Measurements from ENCODE around the gene RERE. TPM values are rescaled to one million over a fixed set of nuclear protein-coding genes. Genes with fewer than 3 reads are reported as not detected.

RERE gene
- total RNA-seq, 2 donors from 2014 or later: 74.5 to 128 TPM

GRCh38 chr1:8685463-8685862 lies 132.0 kb downstream of the RERE start:
- no peak for DNase-seq
- no peak overlapping the region for H3K27ac ChIP-seq
- no peak for ATAC-seq
- 80 to 86% methylated on average over 8 of the region's 8 CpGs for WGBS, 2 donors
- no peaks in the 10 kb centered on the region for H3K9me3 ChIP-seq
- peaks cover 30% of the 10 kb centered on the region for H3K4me1 ChIP-seq
- no peak for TF ChIP-seq POLR2A (IDR thresholded peaks at IDR 0.05)
- no peak for TF ChIP-seq CTCF (IDR thresholded peaks at IDR 0.05)
- no peak overlapping the region for H3K4me3 ChIP-seq
- H3K36me3 ChIP-seq (replicated peaks in 1 of 2; ENCODE audit: insufficient read depth in 1 of 2, low read depth in 2 of 2): no peaks in the 10 kb centered on the region
- no peaks in the 10 kb centered on the region for H3K27me3 ChIP-seq
- intact Hi-C loops (cut with DNase I): no loop called here

- no peak for DNase-seq
- no peaks in the 10 kb centered on the region for H3K27me3 ChIP-seq
- no peaks in the 10 kb centered on the region for H3K9me3 ChIP-seq
- no peak overlapping the region for H3K4me3 ChIP-seq
- no peak for ATAC-seq
- peaks cover 39% of the 10 kb centered on the region for H3K4me1 ChIP-seq
- 100% methylated on average over 1 of the region's 1 CpG for WGBS, 2 donors
- TF ChIP-seq CTCF (IDR thresholded peaks at IDR 0.05): no peak
- TF ChIP-seq POLR2A (IDR thresholded peaks at IDR 0.05): no peak
- H3K27ac ChIP-seq: no peak overlapping the region
- H3K36me3 ChIP-seq (replicated peaks in 1 of 2; ENCODE audit: insufficient read depth in 1 of 2, low read depth in 2 of 2): no peaks in the 10 kb centered on the region
- intact Hi-C loops (cut with DNase I): no loop called here
These were observed 132.8 kb downstream of the RERE start for GRCh38 chr1:8684590-8684989.

- no peak for TF ChIP-seq POLR2A (IDR thresholded peaks at IDR 0.05)
- TF ChIP-seq CTCF (IDR thresholded peaks at IDR 0.05): no peak
- intact Hi-C loops (cut with DNase I): no loop called here
- H3K36me3 ChIP-seq (replicated peaks in 1 of 2; ENCODE audit: insufficient read depth in 1 of 2, low read depth in 2 of 2): no peaks in the 10 kb centered on the region
- H3K4me3 ChIP-seq: no peak overlapping the region
- H3K27me3 ChIP-seq: no peaks in the 10 kb centered on the region
- H3K9me3 ChIP-seq: no peaks in the 10 kb centered on the region
- ATAC-seq: peak; percentile 26
- peak overlapping the region in 1 of 4 donors; percentile 30 for H3K27ac ChIP-seq
- 74 to 81% methylated on average over 4 of the region's 4 CpGs for WGBS, 2 donors
- no peak for DNase-seq
- H3K4me1 ChIP-seq: peaks cover 47% of the 10 kb centered on the region
These were observed 134.9 kb downstream of the RERE start for GRCh38 chr1:8682573-8682972.

GRCh38 chr1:8681911-8682310 lies 135.5 kb downstream of the RERE start:
- Histone ChIP-seq H3K9me3 (no peaks in the 10 kb centered on the region), H3K36me3 (replicated peaks in 1 of 2; ENCODE audit: insufficient read depth in 1 of 2, low read depth in 2 of 2) (no peaks in the 10 kb centered on the region), H3K27me3 (no peaks in the 10 kb centered on the region), H3K4me3 (no peak overlapping the region), H3K27ac (peak overlapping the region in 2 of 4 donors; percentile 30 to 82), H3K4me1 (peaks cover 42% of the 10 kb centered on the region)
- 63 to 67% methylated on average over 1 of the region's 1 CpG for WGBS, 2 donors
- ATAC-seq: no peak
- intact Hi-C loops (cut with DNase I): no loop called here
- TF ChIP-seq CTCF (IDR thresholded peaks at IDR 0.05) (no peak), POLR2A (IDR thresholded peaks at IDR 0.05) (no peak)
- no peak for DNase-seq

All from body of pancreas (tissue), 4 donors.